GM10248 (cell line): ENCODE data around the gene AQP10.
"Not testable (repeated sequence)": the region's sequence is repeated elsewhere in the genome, so short reads cannot be mapped to it uniquely, and the experiment has no call there.

Experiments
- CTCF ChIA-PET: fragments of 300-600 bp; sonication (Branson Sonifier 250); formaldehyde crosslinking; extraction: SDS; loops from one replicate; lab custom pipeline; 2021; ENCODE audit warnings: antibody characterized with exemption; lab: Yijun Ruan, JAX
- POLR2A ChIA-PET: fragments of 350-650 bp; sonication (Branson Sonifier 250); formaldehyde crosslinking; extraction: SDS; loops from one replicate; lab custom pipeline; 2020; ENCODE audit warnings: antibody characterized with exemption; lab: Yijun Ruan, JAX
- DNase-seq: peaks from one replicate; pipeline ENCODE4 v3.0.0; 2012; ENCODE audit errors: extremely low spot score
- CTCF ChIP-seq: IDR thresholded peaks from 2 replicates; pipeline ENCODE4 v1.5.1; 2012; ENCODE audit warnings: mild to moderate bottlenecking, low read depth; ENCODE audit errors: extremely low read depth, missing control alignments, control extremely low read depth

AQP10 gene

GRCh38 chr1:154335025-154335714 lies 14.3 kb downstream of the AQP10 start:
- peak; percentile 90 for DNase-seq
- ChIA-PET CTCF (interaction anchor here (0.5 to 15.6 kb wide), 62 partner anchors 12 to 824 kb away, joined by 3 to 211 read pairs (median 5); partner anchors contain the start of genes AQP10, ATP8B2, HAX1 and RAB13), POLR2A (no interaction called here)
- peak; percentile 76 for TF ChIP-seq CTCF

- no peak for DNase-seq
- ChIA-PET POLR2A (interaction anchor here (0.7 kb wide), 1 partner anchor 11 kb away, joined by 5 read pairs; no protein-coding TSS in a partner anchor), CTCF (interaction anchor here (1.0 to 15.6 kb wide), 7 partner anchors 10 to 144 kb away, joined by 3 to 211 read pairs (median 20); partner anchors contain the start of genes AQP10, ATP8B2 and HAX1)
- no peak for TF ChIP-seq CTCF
Measured at GRCh38 chr1:154337253-154337894, 16.5 kb downstream of the AQP10 start.

- no peak for DNase-seq
- ChIA-PET POLR2A (no interaction called here), CTCF (interaction anchor here (1.3 to 15.6 kb wide), 2 partner anchors 8 to 34 kb away, joined by 3 to 211 read pairs; no protein-coding TSS in a partner anchor)
- TF ChIP-seq CTCF, result no peak
Measured at GRCh38 chr1:154338875-154339274, 18.0 kb downstream of the AQP10 start.

- DNase-seq, POLR2A ChIA-PET: not testable (repeated sequence)
- CTCF ChIA-PET, result interaction anchor here (13.8 kb wide), 1 partner anchor 10 kb away, joined by 211 read pairs; the partner anchor contains the start of gene ATP8B2
Measured at GRCh38 chr1:154341366-154341765, 20.5 kb downstream of the AQP10 start.

- no peak for TF ChIP-seq CTCF
- POLR2A ChIA-PET, result no interaction called here
- CTCF ChIA-PET, result interaction anchor here (1.7 to 13.8 kb wide), 3 partner anchors 9 to 11 kb away, joined by 5 to 211 read pairs (median 6); partner anchors contain the start of gene ATP8B2
Measured at GRCh38 chr1:154342132-154342531, 21.2 kb downstream of the AQP10 start.

GRCh38 chr1:154342836-154343472 lies 22.1 kb downstream of the AQP10 start:
- POLR2A ChIA-PET, result no interaction called here

More at GRCh38 chr1:154342132-154342531, 21.2 kb downstream of the AQP10 start:
- DNase-seq, result no peak

More at GRCh38 chr1:154342836-154343472, 22.1 kb downstream of the AQP10 start:
- no peak for TF ChIP-seq CTCF
- no peak for DNase-seq
- CTCF ChIA-PET, result interaction anchor here (1.3 to 13.8 kb wide), 4 partner anchors 8 to 204 kb away, joined by 3 to 211 read pairs (median 6); partner anchors contain the start of gene ATP8B2
